ENCODE data around the gene ECI1.

ECI1 gene

DNA sequence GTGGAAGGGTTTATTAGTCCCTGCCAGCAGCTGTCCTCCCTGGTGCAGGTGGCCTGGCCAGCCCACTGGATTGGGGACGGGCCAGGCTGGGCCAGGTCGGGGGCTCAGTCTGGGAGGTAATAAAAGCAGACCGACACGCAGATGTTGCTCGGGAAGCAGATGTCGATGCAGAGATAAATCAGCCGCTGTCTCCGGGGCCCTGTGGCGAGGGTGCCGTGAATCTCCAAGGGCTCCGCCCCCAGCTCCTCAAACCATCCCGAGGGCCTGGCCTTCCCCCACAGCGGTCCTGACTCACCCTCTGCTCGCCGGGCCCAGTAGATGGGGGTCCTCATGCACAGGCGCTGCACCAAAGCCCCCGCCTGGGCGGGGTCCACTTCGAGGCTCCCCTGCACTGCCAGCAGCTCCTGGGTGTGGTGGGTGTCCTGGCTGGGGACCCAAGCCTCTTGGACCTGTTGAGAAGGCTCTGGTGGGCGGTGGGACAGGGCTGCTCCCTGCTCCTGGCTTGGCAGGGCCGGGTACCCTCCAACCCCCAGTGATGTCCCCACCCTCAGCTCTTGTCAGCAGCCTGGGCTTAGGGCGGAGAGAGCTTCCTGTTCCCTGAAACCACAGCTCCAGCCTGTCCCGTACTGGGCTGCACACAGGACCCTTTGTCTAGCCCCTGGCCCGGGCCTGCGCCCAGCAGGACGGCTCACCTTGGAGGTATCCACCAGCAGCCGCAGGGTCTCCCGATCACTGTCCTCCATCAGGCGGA, 42.0 kb downstream of the ECI1 start:
- H3K27ac ChIP-seq (ENCODE audit: low read depth, low read length), result no peak overlapping the region
- H3K4me3 ChIP-seq (ENCODE audit: low read depth, low read length), result no peak overlapping the region
- H2AFZ ChIP-seq (ENCODE audit: low read length, unreplicated experiment), result no peak overlapping the region
- no peaks in the 10 kb centered on the region for H3K27me3 ChIP-seq (ENCODE audit: insufficient read depth, low read length)
- H3K36me3 ChIP-seq (ENCODE audit: insufficient read depth, low read length), result peaks cover 11% of the 10 kb centered on the region; the same call in 1 of the 2 replicates
- H3K79me2 ChIP-seq (ENCODE audit: control insufficient read depth, insufficient read depth, low read length, unreplicated experiment), result peaks cover 32% of the 10 kb centered on the region
- peaks cover 24% of the 10 kb centered on the region for H3K4me1 ChIP-seq (ENCODE audit: control insufficient read depth, insufficient read depth, low read length, unreplicated experiment)

DNA sequence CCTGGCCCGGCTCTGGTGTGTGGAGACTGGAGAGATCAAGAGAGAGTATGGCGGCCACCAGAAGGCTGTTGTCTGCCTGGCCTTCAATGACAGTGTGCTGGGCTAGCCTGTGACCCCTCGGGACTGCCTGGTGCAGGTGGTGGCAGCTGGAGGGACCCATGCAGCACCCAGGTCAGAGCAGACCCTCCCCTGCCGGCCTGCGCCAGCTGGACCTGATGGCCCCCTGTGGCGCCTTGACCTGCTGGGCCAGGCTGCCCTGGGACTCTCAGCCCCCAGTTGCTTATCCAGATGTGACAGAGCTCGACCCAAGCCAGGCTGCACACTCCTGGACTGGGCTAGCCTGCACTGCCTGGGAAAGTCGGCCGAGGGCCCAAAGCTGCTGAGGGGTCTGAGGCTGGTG, 42.6 kb downstream of the ECI1 start:
- Histone ChIP-seq H3K36me3 (ENCODE audit: insufficient read depth, low read length) (peaks cover 11% of the 10 kb centered on the region; the same call in 1 of the 2 replicates), H2AFZ (ENCODE audit: low read length, unreplicated experiment) (no peak overlapping the region), H3K79me2 (ENCODE audit: control insufficient read depth, insufficient read depth, low read length, unreplicated experiment) (peaks cover 26% of the 10 kb centered on the region), H3K27ac (ENCODE audit: low read depth, low read length) (no peak overlapping the region), H3K27me3 (ENCODE audit: insufficient read depth, low read length) (no peaks in the 10 kb centered on the region), H3K4me1 (ENCODE audit: control insufficient read depth, insufficient read depth, low read length, unreplicated experiment) (peaks cover 24% of the 10 kb centered on the region), H3K4me3 (ENCODE audit: low read depth, low read length) (no peak overlapping the region)

- Histone ChIP-seq H3K4me3 (ENCODE audit: low read depth, low read length) (no peak overlapping the region), H3K27ac (ENCODE audit: low read depth, low read length) (no peak overlapping the region), H3K27me3 (ENCODE audit: insufficient read depth, low read length) (no peaks in the 10 kb centered on the region), H2AFZ (ENCODE audit: low read length, unreplicated experiment) (no peak overlapping the region), H3K79me2 (ENCODE audit: control insufficient read depth, insufficient read depth, low read length, unreplicated experiment) (peaks cover 21% of the 10 kb centered on the region), H3K4me1 (ENCODE audit: control insufficient read depth, insufficient read depth, low read length, unreplicated experiment) (peaks cover 22% of the 10 kb centered on the region), H3K36me3 (ENCODE audit: insufficient read depth, low read length) (peaks cover 11% of the 10 kb centered on the region; the same call in 1 of the 2 replicates)
These were observed 43.1 kb downstream of the ECI1 start for GRCh38 chr16:2208308-2208707.

DNA sequence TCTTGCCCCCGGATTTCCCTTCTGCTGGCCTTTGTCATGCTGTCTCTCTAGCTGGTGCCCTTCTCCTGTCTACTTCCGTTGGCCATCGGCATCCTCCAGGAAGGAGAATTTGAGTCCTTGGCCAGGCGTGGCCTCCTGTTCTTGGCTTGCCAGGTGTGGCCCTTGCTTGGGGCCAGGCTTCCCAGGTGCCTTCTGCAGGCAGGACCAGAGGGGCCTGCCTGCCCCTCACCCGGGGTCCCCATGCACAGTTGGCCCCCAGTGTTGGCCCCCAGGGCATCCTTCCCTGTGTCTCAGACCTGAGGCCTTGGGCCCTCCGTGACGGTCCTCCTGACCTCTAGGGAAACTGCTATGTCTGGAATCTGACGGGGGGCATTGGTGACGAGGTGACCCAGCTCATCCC, 43.5 kb downstream of the ECI1 start:
- H3K4me3 ChIP-seq (ENCODE audit: low read depth, low read length), result no peak overlapping the region
- H3K36me3 ChIP-seq (ENCODE audit: insufficient read depth, low read length), result peaks cover 10% of the 10 kb centered on the region; the same call in 1 of the 2 replicates
- peaks cover 17% of the 10 kb centered on the region for H3K79me2 ChIP-seq (ENCODE audit: control insufficient read depth, insufficient read depth, low read length, unreplicated experiment)
- peaks cover 17% of the 10 kb centered on the region for H3K4me1 ChIP-seq (ENCODE audit: control insufficient read depth, insufficient read depth, low read length, unreplicated experiment)
- no peak overlapping the region for H2AFZ ChIP-seq (ENCODE audit: low read length, unreplicated experiment)
- no peaks in the 10 kb centered on the region for H3K27me3 ChIP-seq (ENCODE audit: insufficient read depth, low read length)
- no peak overlapping the region for H3K27ac ChIP-seq (ENCODE audit: low read depth, low read length)

DNA sequence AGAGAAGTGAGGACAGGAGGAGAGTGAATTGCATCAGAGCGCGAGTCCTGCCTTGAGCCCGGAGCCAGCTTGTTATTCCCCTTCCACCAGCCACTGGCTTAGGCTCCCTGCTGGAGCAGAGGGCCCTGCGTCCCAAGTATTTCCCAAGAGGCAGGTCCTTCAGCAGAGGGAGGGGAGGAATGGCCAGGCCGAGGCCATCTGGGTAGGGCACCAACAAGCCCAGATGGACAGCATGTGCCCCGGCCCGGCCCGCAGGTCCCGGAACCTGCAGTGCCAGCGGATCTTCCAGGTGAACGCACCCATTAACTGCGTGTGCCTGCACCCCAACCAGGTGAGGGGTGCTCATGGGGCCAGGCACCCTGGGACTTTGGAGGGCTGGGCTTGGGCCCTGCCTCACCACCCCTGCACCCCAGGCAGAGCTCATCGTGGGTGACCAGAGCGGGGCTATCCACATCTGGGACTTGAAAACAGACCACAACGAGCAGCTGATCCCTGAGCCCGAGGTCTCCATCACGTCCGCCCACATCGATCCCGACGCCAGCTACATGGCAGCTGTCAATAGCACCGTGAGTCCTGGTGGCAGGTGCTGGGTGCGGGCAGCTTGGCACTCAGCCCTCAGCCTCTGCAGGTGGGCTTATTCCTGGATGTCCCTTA, 44.5 kb downstream of the ECI1 start:
- Histone ChIP-seq H2AFZ (ENCODE audit: low read length, unreplicated experiment) (no peak overlapping the region), H3K27me3 (ENCODE audit: insufficient read depth, low read length) (no peaks in the 10 kb centered on the region), H3K4me1 (ENCODE audit: control insufficient read depth, insufficient read depth, low read length, unreplicated experiment) (peaks cover 9% of the 10 kb centered on the region), H3K79me2 (ENCODE audit: control insufficient read depth, insufficient read depth, low read length, unreplicated experiment) (peaks cover 8% of the 10 kb centered on the region), H3K27ac (ENCODE audit: low read depth, low read length) (no peak overlapping the region), H3K36me3 (ENCODE audit: insufficient read depth, low read length) (peaks cover 6% of the 10 kb centered on the region; the same call in 1 of the 2 replicates), H3K4me3 (ENCODE audit: low read depth, low read length) (peak overlapping the region; percentile 100; the same call in 1 of the 2 replicates)

DNA sequence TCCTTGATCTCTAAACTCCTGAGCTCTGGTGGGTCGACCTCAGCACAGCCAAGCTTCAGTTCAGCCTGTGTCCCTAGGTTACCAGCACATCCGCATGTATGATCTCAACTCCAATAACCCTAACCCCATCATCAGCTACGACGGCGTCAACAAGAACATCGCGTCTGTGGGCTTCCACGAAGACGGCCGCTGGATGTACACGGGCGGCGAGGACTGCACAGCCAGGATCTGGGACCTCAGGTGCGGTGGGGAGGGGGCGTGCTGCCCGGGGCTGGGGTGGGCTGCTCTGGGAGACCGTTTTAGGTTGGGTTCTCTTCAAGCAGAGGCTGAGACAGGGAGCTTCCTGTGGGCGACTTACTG, 45.0 kb downstream of the ECI1 start:
- no peak overlapping the region for H3K27ac ChIP-seq (ENCODE audit: low read depth, low read length)
- peaks cover 8% of the 10 kb centered on the region for H3K79me2 ChIP-seq (ENCODE audit: control insufficient read depth, insufficient read depth, low read length, unreplicated experiment)
- H2AFZ ChIP-seq (ENCODE audit: low read length, unreplicated experiment), result no peak overlapping the region
- H3K27me3 ChIP-seq (ENCODE audit: insufficient read depth, low read length), result no peaks in the 10 kb centered on the region
- H3K4me1 ChIP-seq (ENCODE audit: control insufficient read depth, insufficient read depth, low read length, unreplicated experiment), result peaks cover 9% of the 10 kb centered on the region
- peak overlapping the region; percentile 100 for H3K4me3 ChIP-seq (ENCODE audit: low read depth, low read length)
- H3K36me3 ChIP-seq (ENCODE audit: insufficient read depth, low read length), result peaks cover 6% of the 10 kb centered on the region; the same call in 1 of the 2 replicates

DNA sequence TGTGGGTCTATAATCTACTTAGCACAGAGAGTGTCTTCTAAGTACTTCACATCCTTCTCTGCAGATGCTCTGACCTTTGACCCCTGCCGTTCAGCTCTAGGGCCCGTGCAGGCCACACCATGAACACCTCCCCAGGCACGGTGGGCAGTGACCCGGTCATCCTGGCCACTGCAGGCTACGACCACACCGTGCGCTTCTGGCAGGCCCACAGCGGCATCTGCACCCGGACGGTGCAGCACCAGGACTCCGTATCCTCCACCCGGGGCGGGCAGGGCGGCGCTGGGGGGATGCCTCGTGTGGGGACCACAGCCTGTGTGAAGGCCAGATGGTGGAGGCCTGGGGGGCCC, 45.4 kb downstream of the ECI1 start:
- Histone ChIP-seq H3K79me2 (ENCODE audit: control insufficient read depth, insufficient read depth, low read length, unreplicated experiment) (peaks cover 8% of the 10 kb centered on the region), H3K4me1 (ENCODE audit: control insufficient read depth, insufficient read depth, low read length, unreplicated experiment) (peaks cover 9% of the 10 kb centered on the region), H3K27ac (ENCODE audit: low read depth, low read length) (0 out of 2 replicates have a peak overlapping the region, but pooled peaks have one; percentile 88), H3K4me3 (ENCODE audit: low read depth, low read length) (peak overlapping the region; percentile 100), H3K27me3 (ENCODE audit: insufficient read depth, low read length) (no peaks in the 10 kb centered on the region), H2AFZ (ENCODE audit: low read length, unreplicated experiment) (peak overlapping the region; percentile 90), H3K36me3 (ENCODE audit: insufficient read depth, low read length) (peaks cover 6% of the 10 kb centered on the region; the same call in 1 of the 2 replicates)

DNA sequence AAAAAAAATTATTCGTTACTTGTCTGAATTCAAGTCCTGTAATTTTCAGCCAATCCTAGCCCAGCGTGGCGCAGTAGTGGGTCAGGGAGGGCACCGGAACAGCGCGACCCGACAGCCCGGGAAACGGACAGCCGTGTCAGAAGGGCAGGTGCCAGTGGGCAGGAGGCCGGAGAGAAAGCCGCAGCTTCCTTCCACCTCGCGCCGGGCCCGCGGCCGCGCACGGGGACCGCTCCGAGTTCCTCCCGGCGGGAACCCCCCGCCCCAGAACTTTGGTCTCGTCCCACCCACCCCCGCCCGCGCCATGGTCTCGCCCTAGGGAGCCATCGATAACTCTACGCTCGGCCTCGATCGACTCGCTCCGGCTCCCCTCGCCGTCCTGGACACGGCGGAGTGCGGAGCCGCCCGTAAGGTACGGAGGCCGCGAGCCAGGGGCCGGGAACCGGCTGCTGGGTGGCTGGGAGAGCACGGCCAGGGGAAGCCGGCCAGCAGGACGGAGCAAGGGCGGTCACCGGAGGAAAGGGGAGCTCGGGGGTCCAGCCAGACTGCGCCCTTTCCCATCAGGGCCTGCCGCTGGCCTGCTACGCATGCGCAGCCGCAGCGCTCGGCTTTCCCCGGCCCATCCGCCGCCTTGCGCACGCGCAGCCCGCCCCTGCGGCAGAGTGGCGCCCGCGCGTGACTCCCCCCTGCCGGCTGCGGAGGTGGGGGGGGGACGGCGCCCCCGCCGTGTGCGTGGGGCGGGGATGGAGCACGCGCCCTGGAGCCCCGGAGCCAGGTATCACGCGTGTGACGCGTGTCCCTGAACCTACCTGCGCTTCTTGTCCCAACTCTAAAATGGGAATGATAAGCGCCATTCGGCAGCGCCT, 46.1 kb downstream of the ECI1 start, which contains the start of gene MLST8:
Gene MLST8, plus strand, starts transcription at position 351 of the 863 bp plus-strand sequence. CDS start 632 bp downstream, outside the sequence.
- no peaks in the 10 kb centered on the region for H3K27me3 ChIP-seq (ENCODE audit: insufficient read depth, low read length)
- H3K4me1 ChIP-seq (ENCODE audit: control insufficient read depth, insufficient read depth, low read length, unreplicated experiment), result peaks cover 9% of the 10 kb centered on the region
- peaks cover 6% of the 10 kb centered on the region; the same call in 1 of the 2 replicates for H3K36me3 ChIP-seq (ENCODE audit: insufficient read depth, low read length)
- H2AFZ ChIP-seq (ENCODE audit: low read length, unreplicated experiment), result peak within 1 kb of the TSS; percentile 90
- H3K4me3 ChIP-seq (ENCODE audit: low read depth, low read length), result peak within 1 kb of the TSS; percentile 100
- peaks cover 8% of the 10 kb centered on the region for H3K79me2 ChIP-seq (ENCODE audit: control insufficient read depth, insufficient read depth, low read length, unreplicated experiment)
- H3K27ac ChIP-seq (ENCODE audit: low read depth, low read length), result peak within 1 kb of the TSS; percentile 88

- H2AFZ ChIP-seq (ENCODE audit: low read length, unreplicated experiment), result peak overlapping the region; percentile 90
- no peak overlapping the region for H3K27ac ChIP-seq (ENCODE audit: low read depth, low read length)
- peaks cover 2% of the 10 kb centered on the region; the same call in 1 of the 2 replicates for H3K27me3 ChIP-seq (ENCODE audit: insufficient read depth, low read length)
- H3K4me1 ChIP-seq (ENCODE audit: control insufficient read depth, insufficient read depth, low read length, unreplicated experiment), result peaks cover 9% of the 10 kb centered on the region
- peak overlapping the region; percentile 100 for H3K4me3 ChIP-seq (ENCODE audit: low read depth, low read length)
- H3K36me3 ChIP-seq (ENCODE audit: insufficient read depth, low read length), result peaks cover 6% of the 10 kb centered on the region; the same call in 1 of the 2 replicates
- peaks cover 8% of the 10 kb centered on the region for H3K79me2 ChIP-seq (ENCODE audit: control insufficient read depth, insufficient read depth, low read length, unreplicated experiment)
These were observed 46.8 kb downstream of the ECI1 start for GRCh38 chr16:2204416-2205103.

Measured in ACC112 (cell line).